T-cell (primary cell): ENCODE data around the gene TMEM86B. TPM values are rescaled to one million over a fixed set of nuclear protein-coding genes. Genes with fewer than 3 reads are reported as not detected.

Experiments used
- ATAC-seq, 4 experiments: fragments of 200-7000 bp in 3 of 4; fragments of 150-1000 bp in 1 of 4; cut with Tn5 transposase; replicated peaks in 1 of 4; 1 replicate in 3 of 4; 2 replicates in 1 of 4; pipeline ENCODE4 v1.10.0; 2021; ENCODE audit warnings: moderate library complexity in 3 of 4, mild to moderate bottlenecking in 2 of 4, moderate number of reproducible peaks in 1 of 4
- CTCF ChIA-PET, 2 donors: fragments of 300-600 bp; sonication (Branson Sonifier 250); formaldehyde crosslinking; loops; one replicate each; lab custom pipeline; 2022; ENCODE audit warnings: antibody characterized with exemption in 2 of 2; lab: Charles Lee
- POLR2A ChIA-PET, 2 donors: fragments of 300-600 bp; sonication (Branson Sonifier 250); formaldehyde crosslinking; loops; one replicate each; lab custom pipeline; 2022; ENCODE audit warnings: antibody characterized with exemption in 2 of 2; lab: Charles Lee
- DNase-seq, 35 experiments: peaks; one replicate each; pipeline versions ENCODE4 v3.0.0 to v3.0.0-alpha.2; 2013 to 2023
- H3K27ac ChIP-seq: one replicate; pipeline ENCODE4 v1.5.1; 2013; ENCODE audit warnings: low read length
- H3K27me3 ChIP-seq, 2 experiments: replicated peaks in 1 of 2; 1 replicate in 1 of 2; 2 replicates in 1 of 2; pipeline versions ENCODE4 v1.6.1 to v1.7.0; 2013; ENCODE audit warnings: low read length in 1 of 2, mixed read lengths in 1 of 2; ENCODE audit not compliant: control insufficient read depth in 2 of 2, insufficient read depth in 2 of 2; ENCODE audit errors: extremely low read depth in 1 of 2
- H3K36me3 ChIP-seq, 2 donors: 1 replicate in 1 of 2; 2 replicates in 1 of 2; pipeline versions ENCODE4 v1.6.1 to v1.7.0; 2013; ENCODE audit warnings: low read length in 1 of 2; ENCODE audit not compliant: control insufficient read depth in 2 of 2, insufficient read depth in 1 of 2; ENCODE audit errors: extremely low read depth in 1 of 2
- H3K4me1 ChIP-seq, 2 experiments: 1 replicate in 1 of 2; 2 replicates in 1 of 2; pipeline versions ENCODE4 v1.6.1 to v1.7.0; 2013; ENCODE audit warnings: low read length in 2 of 2, mixed read lengths in 1 of 2; ENCODE audit not compliant: insufficient read depth in 2 of 2, control insufficient read depth in 1 of 2; ENCODE audit errors: extremely low read depth in 1 of 2
- H3K4me3 ChIP-seq, 2 donors: 1 replicate in 1 of 2; 2 replicates in 1 of 2; pipeline versions ENCODE4 v1.5.1 to v1.7.0; 2013; ENCODE audit warnings: mild to moderate bottlenecking in 2 of 2, low read length in 1 of 2, moderate library complexity in 1 of 2; ENCODE audit not compliant: control insufficient read depth in 1 of 2; ENCODE audit errors: extremely low read depth in 1 of 2
- H3K9me3 ChIP-seq: 2 replicates; pipeline ENCODE4 v1.7.0; 2013
- H3K27ac Mint-ChIP-seq, 2 donors: one replicate each; pipeline ENCODE4 v1.8.0; 2020 to 2021; ENCODE audit warnings: mild to moderate bottlenecking in 2 of 2, mixed read lengths in 2 of 2
- H3K27me3 Mint-ChIP-seq, 2 donors: one replicate each; pipeline ENCODE4 v1.8.0; 2021 to 2022; ENCODE audit warnings: mixed read lengths in 2 of 2
- H3K36me3 Mint-ChIP-seq: one replicate; pipeline ENCODE4 v1.8.0; 2021; ENCODE audit warnings: mixed read lengths
- H3K4me1 Mint-ChIP-seq, 3 donors: one replicate each; pipeline ENCODE4 v1.8.0; 2020 to 2022; ENCODE audit warnings: mixed read lengths in 3 of 3, mild to moderate bottlenecking in 1 of 3
- H3K4me3 Mint-ChIP-seq, 3 donors: one replicate each; pipeline ENCODE4 v1.8.0; 2020 to 2022; ENCODE audit warnings: mild to moderate bottlenecking in 3 of 3, mixed read lengths in 3 of 3, moderate library complexity in 3 of 3
- H3K9me3 Mint-ChIP-seq, 3 donors: one replicate each; pipeline ENCODE4 v1.8.0; 2020 to 2022; ENCODE audit warnings: mixed read lengths in 3 of 3
- WGBS: methylation state at CpG from one replicate; pipeline ENCODE4 v1.1.5; 2013; ENCODE audit warnings: missing lambda C conversion rate; ENCODE audit not compliant: insufficient coverage; 5-methylcytosine and 5-hydroxymethylcytosine counted together
- total RNA-seq, 35 experiments: library from RNA in 6 of 35; stranded (reverse) in 6 of 35; fragments of 120-200 nt in 1 of 35; gene quantifications; one replicate each; pipeline versions ENCODE4 v1.2.1 to v1.2.4 and lab custom pipeline; 2013 to 2026

The TMEM86B gene
- total RNA-seq, 5 donors from 2014 or later (not counting 1 experiment from before 2014, with no cell fraction given): 10.6 to 22.4 (median 18.2) TPM

- ATAC-seq (no peak), DNase-seq (no peak)
- WGBS: 68% methylated on average over 12 of the region's 12 CpGs
- no peaks in the 10 kb centered on the region for H3K9me3 ChIP-seq
- peaks cover 0 to 5% of the 10 kb centered on the region in 2 experiments for H3K4me1 ChIP-seq
- H3K9me3 Mint-ChIP-seq: no peaks in the 10 kb centered on the region
- H3K4me3 ChIP-seq: no peak overlapping the region
- no peaks in the 10 kb centered on the region for H3K36me3 Mint-ChIP-seq
- H3K27me3 ChIP-seq: peaks cover 0 to 49% of the 10 kb centered on the region in 2 experiments
- H3K27me3 Mint-ChIP-seq: peaks cover 14 to 16% of the 10 kb centered on the region in 2 donors
- ChIA-PET POLR2A (no interaction called here), CTCF (interaction anchor here in 1 of 2 donors (0.5 kb wide), 1 partner anchor 480 kb away, joined by 3 read pairs; no protein-coding TSS in a partner anchor)
- H3K4me3 Mint-ChIP-seq: no peak overlapping the region
- H3K27ac ChIP-seq: no peak overlapping the region
- H3K4me1 Mint-ChIP-seq: peaks cover 6 to 11% (median 8%) of the 10 kb centered on the region in 3 donors
- no peak overlapping the region for H3K27ac Mint-ChIP-seq
- H3K36me3 ChIP-seq: no peaks in the 10 kb centered on the region
Measured at GRCh38 chr19:55193481-55193880, 35.1 kb downstream of the TMEM86B start.

DNA sequence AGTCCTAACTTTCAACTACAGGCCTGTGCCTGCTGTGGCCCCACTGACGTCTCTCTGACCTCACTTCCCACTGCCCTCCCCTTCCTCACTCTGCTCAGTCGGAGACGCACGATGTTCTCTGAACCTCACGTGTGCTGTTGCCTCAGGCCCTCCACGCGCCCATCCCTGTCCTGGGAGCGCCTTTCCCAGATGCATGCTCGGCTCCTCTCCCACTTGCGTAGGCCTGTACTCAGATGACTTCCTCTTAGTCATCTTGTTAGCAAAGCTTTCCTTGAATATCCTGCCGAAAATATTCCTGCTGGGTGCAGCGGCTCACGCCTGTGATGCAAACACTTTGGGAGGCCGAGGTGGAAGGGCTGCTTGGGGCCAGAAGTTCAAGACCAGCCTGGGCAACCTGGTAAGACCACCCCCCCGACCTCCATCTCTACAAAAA, 39.1 kb downstream of the TMEM86B start:
- Histone ChIP-seq H3K9me3 (no peaks in the 10 kb centered on the region), H3K4me1 (peaks cover 0 to 5% of the 10 kb centered on the region in 2 experiments), H3K27ac (no peak overlapping the region), H3K27me3 (peaks cover 0 to 53% of the 10 kb centered on the region in 2 experiments), H3K36me3 (no peaks in the 10 kb centered on the region), H3K4me3 (no peak overlapping the region)
- peaks cover 15 to 26% of the 10 kb centered on the region in 2 donors for H3K27me3 Mint-ChIP-seq
- no peak overlapping the region for H3K27ac Mint-ChIP-seq
- 83% methylated on average over 13 of the region's 15 CpGs for WGBS
- no peaks in the 10 kb centered on the region for H3K9me3 Mint-ChIP-seq
- no peak overlapping the region for H3K4me3 Mint-ChIP-seq
- ChIA-PET POLR2A (no interaction called here), CTCF (no interaction called here)
- H3K4me1 Mint-ChIP-seq: peaks cover 6 to 11% (median 9%) of the 10 kb centered on the region in 3 donors
- ATAC-seq: no peak
- no peak for DNase-seq
- no peaks in the 10 kb centered on the region for H3K36me3 Mint-ChIP-seq

DNA sequence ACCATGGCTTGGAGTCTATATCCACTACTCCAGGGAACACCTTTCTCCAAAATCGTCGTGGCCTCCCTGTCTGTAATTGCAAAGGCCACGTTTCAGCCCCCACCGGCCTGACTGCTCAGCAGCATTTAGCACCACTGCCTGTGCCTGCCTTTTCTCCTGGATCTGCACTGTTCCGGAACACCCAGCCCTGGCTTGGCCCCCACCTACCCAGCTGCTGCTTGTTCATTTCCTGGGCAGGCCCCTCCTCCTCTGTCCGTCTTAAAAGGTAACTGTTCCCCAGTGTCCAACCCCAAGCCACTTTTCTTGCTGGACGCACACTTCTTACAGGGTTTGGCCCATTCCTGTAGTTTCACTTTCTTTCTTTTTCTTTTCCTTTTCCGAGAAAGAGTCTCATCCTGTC, 39.9 kb downstream of the TMEM86B start:
- H3K36me3 Mint-ChIP-seq: no peaks in the 10 kb centered on the region
- CTCF ChIA-PET: no interaction called here
- 38% methylated on average over 6 of the region's 8 CpGs for WGBS
- peaks cover 6 to 11% (median 9%) of the 10 kb centered on the region in 3 donors for H3K4me1 Mint-ChIP-seq
- Histone ChIP-seq H3K4me3 (no peak overlapping the region), H3K4me1 (peaks cover 0 to 5% of the 10 kb centered on the region in 2 experiments), H3K36me3 (no peaks in the 10 kb centered on the region), H3K27me3 (peaks cover 0 to 54% of the 10 kb centered on the region in 2 experiments), H3K9me3 (no peaks in the 10 kb centered on the region), H3K27ac (no peak overlapping the region)
- H3K27me3 Mint-ChIP-seq: peaks cover 11 to 32% of the 10 kb centered on the region in 2 donors
- POLR2A ChIA-PET: no interaction called here
- ATAC-seq (no peak), DNase-seq (no peak)
- H3K9me3 Mint-ChIP-seq: no peaks in the 10 kb centered on the region
- H3K4me3 Mint-ChIP-seq: peak overlapping the region in 2 of 3 donors; percentile 6 to 45
- no peak overlapping the region for H3K27ac Mint-ChIP-seq

GRCh38 chr19:55186080-55186479, 42.5 kb downstream of the TMEM86B start:
- no peak overlapping the region for H3K27ac Mint-ChIP-seq
- Histone ChIP-seq H3K4me1 (peaks cover 0 to 5% of the 10 kb centered on the region in 2 experiments), H3K27ac (no peak overlapping the region), H3K4me3 (no peak overlapping the region), H3K27me3 (peaks cover 0 to 62% of the 10 kb centered on the region in 2 experiments), H3K36me3 (no peaks in the 10 kb centered on the region), H3K9me3 (no peaks in the 10 kb centered on the region)
- ChIA-PET POLR2A (no interaction called here), CTCF (no interaction called here)
- WGBS: 78% methylated on average over 11 of the region's 12 CpGs
- H3K4me3 Mint-ChIP-seq: no peak overlapping the region
- ATAC-seq: no peak
- no peak for DNase-seq
- no peaks in the 10 kb centered on the region for H3K9me3 Mint-ChIP-seq
- peaks cover 19 to 38% of the 10 kb centered on the region in 2 donors for H3K27me3 Mint-ChIP-seq
- no peaks in the 10 kb centered on the region for H3K36me3 Mint-ChIP-seq
- peaks cover 7 to 11% (median 9%) of the 10 kb centered on the region in 3 donors for H3K4me1 Mint-ChIP-seq

- no peak overlapping the region for H3K4me3 Mint-ChIP-seq
- peaks cover 0 to 26% of the 10 kb centered on the region in 2 experiments for H3K4me1 ChIP-seq
- H3K27ac Mint-ChIP-seq: no peak overlapping the region
- H3K27me3 Mint-ChIP-seq: peaks cover 37 to 70% of the 10 kb centered on the region in 2 donors
- ChIA-PET POLR2A (no interaction called here), CTCF (no interaction called here)
- H3K4me3 ChIP-seq: no peak overlapping the region
- no peaks in the 10 kb centered on the region for H3K9me3 ChIP-seq
- no peak for ATAC-seq
- no peak for DNase-seq
- peaks cover 0 to 92% of the 10 kb centered on the region in 2 experiments for H3K27me3 ChIP-seq
- no peaks in the 10 kb centered on the region for H3K9me3 Mint-ChIP-seq
- H3K27ac ChIP-seq: no peak overlapping the region
- peaks cover 16 to 25% (median 23%) of the 10 kb centered on the region in 3 donors for H3K4me1 Mint-ChIP-seq
- WGBS: 66% methylated on average over 12 of the region's 20 CpGs
- no peaks in the 10 kb centered on the region for H3K36me3 ChIP-seq
- no peaks in the 10 kb centered on the region for H3K36me3 Mint-ChIP-seq
Measured at GRCh38 chr19:55181740-55182139, 46.8 kb downstream of the TMEM86B start.

DNA sequence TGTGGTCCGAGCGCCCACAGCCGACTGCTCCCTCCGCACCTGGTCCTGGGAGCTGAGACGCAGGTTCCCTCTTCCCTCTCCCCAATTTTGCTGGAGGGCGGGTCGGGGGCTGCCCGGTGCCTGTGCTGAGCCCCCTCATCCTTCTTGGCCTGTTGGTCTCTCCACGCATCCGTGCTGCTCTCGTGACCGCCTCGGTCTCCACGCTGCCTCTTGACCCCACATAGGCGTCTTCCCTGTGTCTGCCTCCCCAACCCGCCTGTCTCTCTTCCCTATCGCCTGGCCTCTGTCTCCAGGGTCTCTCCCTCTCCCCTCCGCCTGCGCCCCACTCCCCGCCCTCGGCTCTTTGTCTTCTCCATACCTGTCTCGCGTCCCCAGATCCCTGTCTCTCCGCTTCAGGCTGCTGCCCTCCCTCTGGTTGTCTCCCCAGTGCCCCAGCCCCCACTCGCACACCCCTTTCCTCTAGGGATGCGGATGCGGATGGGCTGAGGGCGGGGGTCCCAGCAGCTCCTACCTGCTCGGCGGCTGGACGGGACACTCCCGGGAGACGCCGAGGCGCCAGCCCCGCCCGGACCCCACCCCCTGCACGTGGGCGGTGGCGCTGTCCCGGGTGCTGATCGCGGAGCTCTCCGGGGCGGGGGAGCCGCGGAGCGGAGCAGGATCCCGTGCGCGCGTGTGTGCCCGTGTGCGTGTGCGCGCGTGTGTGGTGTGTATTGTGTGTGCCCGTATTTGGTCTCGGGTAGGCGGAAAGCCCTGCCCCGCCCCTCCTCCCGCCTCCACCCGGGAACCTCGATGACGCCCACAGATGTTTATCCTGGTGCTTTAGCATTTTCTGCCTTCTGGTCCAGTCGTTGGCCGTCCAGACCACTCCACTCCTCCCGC, 48.7 kb downstream of the TMEM86B start, which contains the start of gene SYT5:
Gene SYT5 (minus strand): TSS at position 684 of the 879 bp plus-strand sequence. CDS start 1,248 bp downstream, outside the sequence.
- Mint-ChIP-seq H3K4me3 (peak within 1 kb of the TSS; percentile 62 to 81 (median 74)), H3K27ac (peak within 1 kb of the TSS in 1 of 2 donors; percentile 15), H3K27me3 (peaks cover 40 to 78% of the 10 kb centered on the region in 2 donors), H3K9me3 (no peaks in the 10 kb centered on the region), H3K4me1 (peaks cover 16 to 25% (median 23%) of the 10 kb centered on the region in 3 donors), H3K36me3 (no peaks in the 10 kb centered on the region)
- POLR2A ChIA-PET: interaction anchor here in 1 of 2 donors (0.5 kb wide), 1 partner anchor 17 kb away, joined by 7 read pairs; no protein-coding TSS in a partner anchor
- peak; percentile 36 to 66 (median 60) for ATAC-seq
- Histone ChIP-seq H3K4me1 (peaks cover 0 to 27% of the 10 kb centered on the region in 2 experiments), H3K9me3 (no peaks in the 10 kb centered on the region), H3K36me3 (no peaks in the 10 kb centered on the region), H3K27me3 (peaks cover 3 to 90% of the 10 kb centered on the region in 2 experiments), H3K4me3 (peak within 1 kb of the TSS; percentile 43 to 58), H3K27ac (peak within 1 kb of the TSS; percentile 49)
- WGBS: 3% methylated on average over 52 of the region's 68 CpGs
- DNase-seq: peak in 33 of 35 experiments; percentile 21 to 77 (median 51)
- CTCF ChIA-PET: no interaction called here
